Osteoblast (primary cell): ENCODE measurements around the gene DPY30. TPM values are rescaled to one million over a fixed set of nuclear protein-coding genes. Genes with fewer than 3 reads are reported as not detected.
"Not testable (repeated sequence)": the region's sequence is repeated elsewhere in the genome, so short reads cannot be mapped to it uniquely, and the experiment has no call there.

Experiments
- DNase-seq: peaks from one replicate; pipeline ENCODE4 v3.0.0; 2011; ENCODE audit warnings: low spot score, mixed read lengths; ENCODE audit not compliant: insufficient read length; ENCODE audit errors: missing footprints
- H2AFZ ChIP-seq: 2 replicates; pipeline ENCODE4 v1.6.0; 2011; ENCODE audit warnings: mild to moderate bottlenecking, low read length
- H3K27ac ChIP-seq: 2 replicates; pipeline ENCODE4 v1.5.1; 2011; ENCODE audit warnings: mild to moderate bottlenecking, low read depth, low read length, moderate library complexity
- H3K27me3 ChIP-seq: 2 replicates; pipeline ENCODE4 v1.6.0; 2012; ENCODE audit warnings: mild to moderate bottlenecking, control low read depth, inconsistent platforms, low read length, moderate library complexity; ENCODE audit not compliant: insufficient read depth
- H3K36me3 ChIP-seq: 2 replicates; pipeline ENCODE4 v1.5.1; 2011; ENCODE audit warnings: mild to moderate bottlenecking, low read length, control low read depth, moderate library complexity; ENCODE audit not compliant: insufficient read depth
- H3K4me1 ChIP-seq: 2 replicates; pipeline ENCODE4 v1.5.1; 2011; ENCODE audit warnings: mild to moderate bottlenecking, low read length, control low read depth, moderate library complexity; ENCODE audit not compliant: insufficient read depth
- H3K4me2 ChIP-seq: 2 replicates; pipeline ENCODE4 v1.6.0; 2011; ENCODE audit warnings: mild to moderate bottlenecking, low read length; ENCODE audit not compliant: insufficient read depth
- H3K4me3 ChIP-seq: fragments of 200-600 bp; sonication (generic); 3 replicates; pipeline ENCODE4 v1.5.1; 2012; ENCODE audit warnings: mild to moderate bottlenecking, low read length, inconsistent platforms; ENCODE audit not compliant: insufficient read depth
- H3K79me2 ChIP-seq: 2 replicates; pipeline ENCODE4 v1.6.0; 2012; ENCODE audit warnings: mild to moderate bottlenecking, low read length, control low read depth, inconsistent platforms; ENCODE audit not compliant: insufficient read depth
- H3K9me3 ChIP-seq: 2 replicates; pipeline ENCODE4 v1.5.1; 2011; ENCODE audit warnings: low read depth, low read length, control low read depth
- H4K20me1 ChIP-seq: 2 replicates; pipeline ENCODE4 v1.6.0; 2012; ENCODE audit warnings: mild to moderate bottlenecking, low read length, control low read depth; ENCODE audit not compliant: insufficient read depth
- CTCF ChIP-seq: IDR thresholded peaks from 2 replicates; pipeline ENCODE4 v1.5.1; 2011; ENCODE audit warnings: mild to moderate bottlenecking, low read depth, low read length, moderate library complexity; ENCODE audit errors: extremely low read depth
- total RNA-seq: library from RNA; depleted of rRNA; stranded (reverse); fragments of >200 nt; gene quantifications from 2 replicates; pipeline ENCODE4 v1.2.3, GENCODE V29; 2012

Gene DPY30
- total RNA-seq, 1 donor = 30.4 TPM

GRCh38 chr2:32012872-32013271 lies 26.7 kb downstream of the DPY30 start:
- peaks cover 10% of the 10 kb centered on the region for H3K4me1 ChIP-seq
- H2AFZ ChIP-seq = no peak overlapping the region
- H3K27ac ChIP-seq = no peak overlapping the region
- H4K20me1 ChIP-seq = peaks cover 14% of the 10 kb centered on the region
- H3K4me3 ChIP-seq = no peak overlapping the region
- no peaks in the 10 kb centered on the region for H3K27me3 ChIP-seq
- H3K4me2 ChIP-seq = no peak overlapping the region
- peaks cover 13% of the 10 kb centered on the region for H3K36me3 ChIP-seq
- H3K9me3 ChIP-seq = no peaks in the 10 kb centered on the region
- peaks cover 19% of the 10 kb centered on the region for H3K79me2 ChIP-seq
- peak; percentile 38 for DNase-seq
- TF ChIP-seq CTCF = no peak

GRCh38 chr2:32011485-32011960 lies 28.1 kb downstream of the DPY30 start:
- Histone ChIP-seq H3K4me2 (peak overlapping the region; percentile 97), H3K27me3 (no peaks in the 10 kb centered on the region), H3K27ac (peak overlapping the region; percentile 74), H2AFZ (peak overlapping the region; percentile 95), H3K79me2 (peaks cover 33% of the 10 kb centered on the region), H3K4me1 (peaks cover 10% of the 10 kb centered on the region), H4K20me1 (peaks cover 21% of the 10 kb centered on the region), H3K4me3 (peak overlapping the region; percentile 84), H3K9me3 (no peaks in the 10 kb centered on the region), H3K36me3 (peaks cover 5% of the 10 kb centered on the region)
- no peak for TF ChIP-seq CTCF
- DNase-seq = peak; percentile 3

- peak within 1 kb of the TSS; percentile 95 for H2AFZ ChIP-seq
- peak; percentile 99 for DNase-seq
- no peak for TF ChIP-seq CTCF
- H3K4me1 ChIP-seq = peaks cover 10% of the 10 kb centered on the region
- H3K27ac ChIP-seq = peak within 1 kb of the TSS; percentile 74
- H3K36me3 ChIP-seq = peaks cover 2% of the 10 kb centered on the region
- peak within 1 kb of the TSS; percentile 90 for H3K4me3 ChIP-seq
- H4K20me1 ChIP-seq = peaks cover 26% of the 10 kb centered on the region
- no peaks in the 10 kb centered on the region for H3K9me3 ChIP-seq
- peaks cover 39% of the 10 kb centered on the region for H3K79me2 ChIP-seq
- no peaks in the 10 kb centered on the region for H3K27me3 ChIP-seq
- peak within 1 kb of the TSS; percentile 97 for H3K4me2 ChIP-seq
These were observed 28.7 kb downstream of the DPY30 start, which contains the start of gene MEMO1 for GRCh38 chr2:32010670-32011484. Gene MEMO1 (minus strand): TSS chr2:32011008. CDS start chr2:32010247, 761 bp downstream.

GRCh38 chr2:32010280-32010669 lies 29.3 kb downstream of the DPY30 start:
- not testable (repeated sequence) for H3K27me3 ChIP-seq, H3K4me2 ChIP-seq, H3K9me3 ChIP-seq, H2AFZ ChIP-seq, H3K36me3 ChIP-seq, H3K27ac ChIP-seq
- peaks cover 45% of the 10 kb centered on the region for H3K79me2 ChIP-seq
- peak; percentile 62 for DNase-seq
- peaks cover 32% of the 10 kb centered on the region for H4K20me1 ChIP-seq
- peak overlapping the region; percentile 90 for H3K4me3 ChIP-seq
- H3K4me1 ChIP-seq = peaks cover 10% of the 10 kb centered on the region
